ENCODE results near the gene COL27A1. TPM values are rescaled to one million over a fixed set of nuclear protein-coding genes. Genes with fewer than 3 reads are reported as not detected.
A peak's percentile ranks its signal among the peaks of the same experiment; 100 is the strongest.

COL27A1 gene
- polyA plus RNA-seq, 1 of the 3 experiments (the other 2 are of a cell fraction) = 8.7 TPM

GRCh38 chr9:114176624-114177291 lies 21.4 kb downstream of the COL27A1 start (continued):
- no peak for TF ChIP-seq IRF3 (IDR thresholded peaks at IDR 0.05; ENCODE audit: low read depth, low read length)

- Histone ChIP-seq H3K9ac (no peak overlapping the region; the same call in 1 of the 2 replicates), H3K79me2 (ENCODE audit: insufficient read depth) (no peaks in the 10 kb centered on the region), H3F3A (replicated peaks; ENCODE audit: insufficient read depth) (peaks cover 35% of the 10 kb centered on the region), H3K27ac (ENCODE audit: low read depth in 2 of 2, low read length in 1 of 2) (peak overlapping the region; percentile 76 to 79), H3K9me3 (no peaks in the 10 kb centered on the region), H3K27me3 (ENCODE audit: insufficient read depth) (no peaks in the 10 kb centered on the region), H3K4me2 (peak overlapping the region; percentile 56; the same call in 1 of the 2 replicates), H3K4me3 (ENCODE audit: low read depth in 2 of 2, low read length in 1 of 2) (no peak overlapping the region), H3K9me2 (no peaks in the 10 kb centered on the region), H3K36me3 (replicated peaks in 1 of 2; ENCODE audit: control insufficient read depth in 1 of 2, insufficient read depth in 2 of 2, low read length in 1 of 2) (no peaks in the 10 kb centered on the region), H4K20me1 (ENCODE audit: insufficient read depth) (no peaks in the 10 kb centered on the region), H3K4me1 (ENCODE audit: control insufficient read depth in 1 of 2, insufficient read depth in 2 of 2, low read depth in 1 of 2, low read length in 1 of 2) (peaks cover 54 to 55% of the 10 kb centered on the region in 2 experiments; a peak in 3 of 4 replicates), H2AFZ (ENCODE audit: low read depth) (no peak overlapping the region)
- POLR2A ChIA-PET = interaction anchor here (0.9 kb wide), 1 partner anchor 10 kb away, joined by 3 read pairs; no protein-coding TSS in a partner anchor
- CTCF ChIA-PET = interaction anchor here (0.6 to 2.8 kb wide), 6 partner anchors 16 to 113 kb away, joined by 3 to 15 read pairs (median 6); partner anchors contain the start of gene COL27A1
- no peak for DNase-seq
- WGBS (ENCODE audit: low lambda C conversion rate) = 22% methylated on average over 6 of the region's 6 CpGs
- TF ChIP-seq MXI1 (IDR thresholded peaks at IDR 0.05; ENCODE audit: low read depth, low read length) (no peak), EZH2phosphoT487 (IDR thresholded peaks at IDR 0.05; ENCODE audit: borderline replicate concordance, low read depth) (no peak), IRF3 (IDR thresholded peaks at IDR 0.05; ENCODE audit: low read depth, low read length) (no peak), SMC3 (IDR thresholded peaks at IDR 0.05; ENCODE audit: low read depth, low read length) (no peak), REST (IDR thresholded peaks at IDR 0.05; ENCODE audit: low read depth, low read length) (no peak), FOXM1 (IDR thresholded peaks at IDR 0.05; ENCODE audit: low read depth) (no peak), CHD2 (IDR thresholded peaks at IDR 0.05; ENCODE audit: low read length, partially characterized antibody) (no peak), JUND (IDR thresholded peaks at IDR 0.05) (peak; percentile 73), NRF1 (IDR thresholded peaks at IDR 0.05; ENCODE audit: low read depth, low read length) (no peak), MAX (IDR thresholded peaks at IDR 0.05; ENCODE audit: low read depth) (no peak), NFIC (IDR thresholded peaks at IDR 0.05; ENCODE audit: borderline replicate concordance) (peak; percentile 76), GABPA (IDR thresholded peaks at IDR 0.05; ENCODE audit: low read depth) (no peak), FOSL2 (IDR thresholded peaks at IDR 0.05; ENCODE audit: borderline replicate concordance, low read depth) (peak; percentile 85), GATA2 (CRISPR knock-in tag; IDR thresholded peaks at IDR 0.05) (no peak), ZBTB33 (IDR thresholded peaks at IDR 0.05; ENCODE audit: borderline replicate concordance, low read depth) (no peak), EP300 (IDR thresholded peaks at IDR 0.05; ENCODE audit: borderline replicate concordance in 1 of 2, low read depth in 1 of 2, low read length in 1 of 2) (peak in 1 of 2 experiments; percentile 36; a peak in 1 of 4 replicates), USF1 (IDR thresholded peaks at IDR 0.05; ENCODE audit: borderline replicate concordance, low read depth) (no peak), TAF1 (IDR thresholded peaks at IDR 0.05; ENCODE audit: borderline replicate concordance, low read depth, low read length) (no peak)
These were observed 22.2 kb downstream of the COL27A1 start for GRCh38 chr9:114177423-114178064.
